ENCODE data around the gene BTBD17.

The BTBD17 gene

DNA sequence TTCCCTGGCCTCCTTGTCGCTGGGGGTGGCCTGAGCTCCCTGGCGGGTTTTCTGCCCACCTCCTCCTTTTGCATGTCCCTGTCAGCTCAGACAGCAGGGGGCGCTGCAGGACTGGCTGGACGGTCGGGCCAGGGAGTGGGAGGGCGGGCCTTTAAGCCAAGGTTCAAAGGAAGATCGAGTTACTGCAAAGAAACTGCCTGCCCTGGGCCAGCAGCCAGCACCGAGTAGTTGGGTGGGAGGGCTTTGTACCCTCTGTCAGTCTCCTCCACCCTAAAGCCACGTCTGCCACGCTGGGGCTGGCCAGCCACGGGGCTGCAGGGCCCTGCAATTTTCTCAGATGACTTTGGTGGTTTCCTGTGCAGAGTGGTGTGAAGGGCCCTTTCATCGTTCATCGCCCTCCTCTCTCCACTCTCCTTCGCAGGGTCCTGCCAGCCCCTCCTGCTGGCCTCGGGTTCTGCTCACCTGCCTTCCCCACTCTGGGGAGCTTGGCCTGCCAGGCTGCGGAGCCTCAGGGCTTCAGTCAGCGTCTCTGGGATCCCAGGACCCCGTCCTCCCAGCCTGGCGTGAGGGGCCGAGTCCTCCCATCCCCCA is 17.9 kb upstream of the BTBD17 start:
- Histone ChIP-seq H3K27ac (no peak overlapping the region), H3K9me3 (no peaks in the 10 kb centered on the region), H3K4me1 (ENCODE audit: control insufficient read depth in 1 of 2, insufficient read depth in 1 of 2, low read depth in 1 of 2, low read length in 1 of 2) (peaks cover 6 to 8% of the 10 kb centered on the region in 2 experiments), H3K27me3 (peaks cover 20% of the 10 kb centered on the region), H3K4me3 (ENCODE audit: low read depth in 1 of 2, low read length in 1 of 2) (no peak overlapping the region), H3K36me3 (no peaks in the 10 kb centered on the region)
- TF ChIP-seq, protein P1, sequence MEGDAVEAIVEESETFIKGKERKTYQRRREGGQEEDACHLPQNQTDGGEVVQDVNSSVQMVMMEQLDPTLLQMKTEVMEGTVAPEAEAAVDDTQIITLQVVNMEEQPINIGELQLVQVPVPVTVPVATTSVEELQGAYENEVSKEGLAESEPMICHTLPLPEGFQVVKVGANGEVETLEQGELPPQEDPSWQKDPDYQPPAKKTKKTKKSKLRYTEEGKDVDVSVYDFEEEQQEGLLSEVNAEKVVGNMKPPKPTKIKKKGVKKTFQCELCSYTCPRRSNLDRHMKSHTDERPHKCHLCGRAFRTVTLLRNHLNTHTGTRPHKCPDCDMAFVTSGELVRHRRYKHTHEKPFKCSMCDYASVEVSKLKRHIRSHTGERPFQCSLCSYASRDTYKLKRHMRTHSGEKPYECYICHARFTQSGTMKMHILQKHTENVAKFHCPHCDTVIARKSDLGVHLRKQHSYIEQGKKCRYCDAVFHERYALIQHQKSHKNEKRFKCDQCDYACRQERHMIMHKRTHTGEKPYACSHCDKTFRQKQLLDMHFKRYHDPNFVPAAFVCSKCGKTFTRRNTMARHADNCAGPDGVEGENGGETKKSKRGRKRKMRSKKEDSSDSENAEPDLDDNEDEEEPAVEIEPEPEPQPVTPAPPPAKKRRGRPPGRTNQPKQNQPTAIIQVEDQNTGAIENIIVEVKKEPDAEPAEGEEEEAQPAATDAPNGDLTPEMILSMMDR (IDR thresholded peaks at IDR 0.05): peak; percentile 89

DNA sequence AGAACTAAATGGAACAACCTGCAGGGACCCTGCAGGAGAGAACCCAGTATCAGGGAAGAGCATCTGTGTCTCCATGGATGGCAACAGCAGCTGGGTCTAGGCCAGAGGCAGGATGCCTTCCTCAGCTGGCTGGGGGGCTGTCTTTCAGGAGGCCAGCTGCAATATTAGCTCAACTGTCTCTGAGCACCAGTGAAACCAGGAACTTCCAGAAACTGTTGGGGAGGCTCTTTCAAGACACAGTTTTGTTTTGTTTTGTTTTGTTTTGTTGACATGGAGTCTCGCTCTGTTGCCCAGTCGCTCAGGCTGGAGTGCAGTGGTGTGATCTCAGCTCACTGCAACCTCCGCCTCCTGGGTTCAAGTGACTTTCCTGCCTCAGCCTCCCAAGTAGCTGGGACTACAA is 13.2 kb upstream of the BTBD17 start:
- TF ChIP-seq, protein P1 (IDR thresholded peaks at IDR 0.05): no peak
- Histone ChIP-seq H3K9me3 (no peaks in the 10 kb centered on the region), H3K36me3 (no peaks in the 10 kb centered on the region), H3K27me3 (peaks cover 21% of the 10 kb centered on the region), H3K4me3 (ENCODE audit: low read depth in 1 of 2, low read length in 1 of 2) (no peak overlapping the region), H3K27ac (no peak overlapping the region), H3K4me1 (ENCODE audit: control insufficient read depth in 1 of 2, insufficient read depth in 1 of 2, low read depth in 1 of 2, low read length in 1 of 2) (peaks cover 5 to 6% of the 10 kb centered on the region in 2 experiments)

DNA sequence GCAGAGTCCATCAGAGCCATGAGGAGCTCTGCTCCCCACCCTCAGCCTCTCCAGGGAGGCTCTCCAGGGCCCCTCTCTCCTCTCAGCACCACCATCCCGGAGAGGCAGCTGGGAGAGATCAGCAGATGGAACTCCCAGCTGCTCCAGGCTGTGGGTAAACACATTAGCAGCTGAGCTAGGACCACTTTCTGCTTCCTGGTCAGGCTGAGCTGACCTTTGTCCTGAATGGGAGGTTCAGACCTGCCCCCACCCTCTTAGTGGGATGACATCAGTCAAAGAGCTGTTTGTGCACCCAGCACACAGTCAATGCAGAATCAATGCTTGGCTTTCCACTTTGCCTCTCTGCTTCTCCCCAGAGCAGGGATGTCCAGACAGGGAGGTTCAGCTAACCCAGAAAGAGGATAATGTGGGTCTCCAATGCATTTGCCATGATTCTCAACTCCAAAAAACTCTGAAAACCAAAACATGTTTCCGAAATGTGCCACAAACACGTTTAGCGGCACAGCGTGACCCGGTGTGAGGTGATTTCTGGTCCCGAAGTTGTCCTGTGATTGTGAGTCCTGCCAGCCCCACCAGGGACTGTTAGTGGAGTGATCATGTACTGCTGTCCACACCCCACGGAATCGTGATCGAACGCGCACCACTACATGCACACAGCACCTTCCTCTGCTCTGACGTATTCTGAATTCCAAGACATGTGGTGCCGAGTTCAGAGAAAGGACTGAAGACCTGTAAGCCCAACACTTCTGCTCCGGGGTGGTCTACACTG is 12.4 kb upstream of the BTBD17 start:
- TF ChIP-seq, protein P1 (IDR thresholded peaks at IDR 0.05): no peak
- Histone ChIP-seq H3K4me1 (ENCODE audit: control insufficient read depth in 1 of 2, insufficient read depth in 1 of 2, low read depth in 1 of 2, low read length in 1 of 2) (peaks cover 2 to 4% of the 10 kb centered on the region in 2 experiments), H3K4me3 (ENCODE audit: low read depth in 1 of 2, low read length in 1 of 2) (no peak overlapping the region), H3K27me3 (peaks cover 27% of the 10 kb centered on the region), H3K9me3 (no peaks in the 10 kb centered on the region), H3K36me3 (no peaks in the 10 kb centered on the region), H3K27ac (no peak overlapping the region)

DNA sequence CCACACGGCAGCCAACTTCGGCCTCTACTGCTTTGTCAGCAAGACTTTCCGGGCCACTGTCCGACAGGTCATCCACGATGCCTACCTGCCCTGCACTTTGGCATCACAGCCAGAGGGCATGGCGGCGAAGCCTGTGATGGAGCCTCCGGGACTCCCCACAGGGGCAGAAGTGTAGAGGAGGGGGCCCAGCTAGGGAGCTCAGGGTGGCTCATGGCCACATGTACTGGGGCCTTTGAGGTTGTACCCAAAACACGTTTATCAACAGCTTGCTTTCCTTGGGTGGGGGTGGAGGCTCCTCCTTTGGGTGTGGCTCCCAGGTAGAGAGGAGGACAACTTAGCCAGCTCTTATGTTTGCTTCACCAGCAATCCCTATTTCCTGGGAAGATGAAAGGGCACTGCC is 10.8 kb upstream of the BTBD17 start:
- TF ChIP-seq, protein P1 (IDR thresholded peaks at IDR 0.05): no peak
- Histone ChIP-seq H3K27ac (no peak overlapping the region), H3K36me3 (no peaks in the 10 kb centered on the region), H3K9me3 (no peaks in the 10 kb centered on the region), H3K4me1 (ENCODE audit: control insufficient read depth in 1 of 2, insufficient read depth in 1 of 2, low read depth in 1 of 2, low read length in 1 of 2) (peaks cover 10 to 13% of the 10 kb centered on the region in 2 experiments), H3K4me3 (ENCODE audit: low read depth in 1 of 2, low read length in 1 of 2) (no peak overlapping the region), H3K27me3 (peaks cover 31% of the 10 kb centered on the region)

DNA sequence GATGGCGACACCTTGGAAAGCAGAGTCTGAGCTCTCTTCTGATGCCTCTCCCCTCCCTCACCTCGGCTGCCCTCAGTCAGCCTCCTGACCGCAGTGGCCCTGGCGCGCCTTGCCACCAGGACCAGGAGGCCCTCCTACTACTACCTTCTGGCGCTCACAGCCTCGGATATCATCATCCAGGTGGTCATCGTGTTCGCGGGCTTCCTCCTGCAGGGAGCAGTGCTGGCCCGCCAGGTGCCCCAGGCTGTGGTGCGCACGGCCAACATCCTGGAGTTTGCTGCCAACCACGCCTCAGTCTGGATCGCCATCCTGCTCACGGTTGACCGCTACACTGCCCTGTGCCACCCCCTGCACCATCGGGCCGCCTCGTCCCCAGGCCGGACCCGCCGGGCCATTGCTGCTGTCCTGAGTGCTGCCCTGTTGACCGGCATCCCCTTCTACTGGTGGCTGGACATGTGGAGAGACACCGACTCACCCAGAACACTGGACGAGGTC is 10.0 kb upstream of the BTBD17 start:
- peaks cover 34% of the 10 kb centered on the region for H3K27me3 ChIP-seq
- no peaks in the 10 kb centered on the region for H3K9me3 ChIP-seq
- TF ChIP-seq, protein P1 (IDR thresholded peaks at IDR 0.05): no peak

More for the DNA sequence above, 10.0 kb upstream of the BTBD17 start:
- Histone ChIP-seq H3K36me3 (no peaks in the 10 kb centered on the region), H3K4me3 (ENCODE audit: low read depth in 1 of 2, low read length in 1 of 2) (no peak overlapping the region), H3K27ac (no peak overlapping the region), H3K4me1 (ENCODE audit: control insufficient read depth in 1 of 2, insufficient read depth in 1 of 2, low read depth in 1 of 2, low read length in 1 of 2) (peaks cover 10 to 13% of the 10 kb centered on the region in 2 experiments)
